Stomach (tissue), 4 donors: Measurements from ENCODE around the gene CTAG1B.
"Not testable (repeated sequence)": the region's sequence is repeated elsewhere in the genome, so short reads cannot be mapped to it uniquely, and the experiment has no call there.

Source experiments
- CTCF ChIP-seq, 7 experiments: fragments of 450-650 bp in 4 of 7; fragments of 200-600 bp in 3 of 7; sonication (generic) in 3 of 7; IDR thresholded peaks; one replicate each; pipeline ENCODE4 v1.5.1; 2016 to 2019; ENCODE audit warnings: antibody characterized with exemption in 7 of 7, control low read depth in 2 of 7, mild to moderate bottlenecking in 1 of 7
- EP300 ChIP-seq: sonication (generic); formaldehyde crosslinking; IDR thresholded peaks from one replicate; pipeline ENCODE4 v1.6.1; 2017; ENCODE audit warnings: antibody characterized with exemption

DNA sequence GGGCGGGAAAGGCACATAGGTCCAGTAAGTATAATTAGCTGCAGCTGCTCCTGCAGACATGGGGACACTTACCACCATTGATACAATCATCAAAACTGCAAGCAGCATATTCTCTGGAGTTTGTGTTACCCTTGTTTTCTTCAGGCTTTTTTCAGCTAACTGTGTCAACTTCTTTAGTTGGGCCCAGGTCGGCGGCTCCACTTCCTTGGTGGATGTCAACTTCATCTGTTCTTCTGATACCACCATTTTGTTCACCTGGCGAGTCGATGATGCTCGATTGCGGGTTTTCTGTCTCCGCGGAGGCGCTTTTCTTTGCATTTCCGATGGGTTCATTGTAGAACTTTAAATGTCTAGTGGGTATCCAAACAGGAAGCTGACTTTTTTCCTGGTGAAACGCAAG, 7.9 kb downstream of the CTAG1B start:
- TF ChIP-seq CTCF (IDR thresholded peaks at IDR 0.05); EP300: not testable (repeated sequence)
